GM19043 (cell line): Measurements from ENCODE around the gene PDGFB.

Experiments
- ATAC-seq: cut with Tn5 transposase; IDR thresholded peaks from one replicate; pipeline ENCODE4 v1.9.1; 2021; ENCODE audit warnings: low read depth; ENCODE audit not compliant: unreplicated experiment

PDGFB gene

DNA sequence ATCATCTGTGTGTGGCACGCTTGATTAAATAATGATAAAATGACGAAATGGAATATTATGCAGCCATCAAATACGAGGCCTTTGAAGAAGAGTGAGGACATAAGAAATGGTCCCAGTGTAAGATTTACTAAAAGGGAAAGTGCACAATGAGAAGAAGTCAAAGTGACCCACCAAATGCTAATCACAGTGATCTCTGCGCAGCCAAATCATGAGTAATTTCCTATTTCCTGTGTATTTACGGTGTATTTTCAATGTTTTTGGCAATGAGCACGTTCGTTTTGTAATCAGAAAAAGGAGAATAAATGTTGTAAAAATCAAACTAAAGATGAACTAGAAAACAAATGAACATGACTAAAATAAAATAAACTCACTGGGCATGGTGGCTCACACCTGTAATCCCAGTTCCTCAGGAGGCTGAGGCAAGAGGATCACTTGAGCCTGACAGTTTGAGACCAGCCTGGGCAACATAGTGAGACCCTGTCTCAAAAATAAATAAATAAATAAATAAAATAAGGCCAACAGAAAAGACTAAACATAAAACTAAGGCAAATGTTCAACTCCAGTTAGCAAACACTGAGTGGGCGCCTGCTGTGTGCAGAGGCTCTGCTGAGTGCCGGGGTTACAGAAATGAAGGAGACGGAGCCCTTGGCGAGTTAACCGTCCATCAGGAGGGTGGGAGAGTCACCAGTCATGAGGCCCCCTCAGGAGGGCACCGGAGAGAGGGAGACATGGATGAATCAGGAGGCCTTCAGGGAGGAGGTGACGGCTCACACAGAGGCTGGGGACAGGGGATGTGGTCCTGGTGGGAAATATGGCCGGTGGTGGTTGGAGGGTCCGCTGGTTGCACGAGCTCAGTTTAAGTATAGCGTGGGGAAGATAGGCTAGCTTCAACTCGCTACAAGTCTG is 66.3 kb downstream of the PDGFB start:
- ATAC-seq, result no peak

GRCh38 chr22:39177791-39178190 is 67.0 kb downstream of the PDGFB start:
- no peak for ATAC-seq

GRCh38 chr22:39177456-39177775 is 67.4 kb downstream of the PDGFB start:
- ATAC-seq, result no peak

- ATAC-seq, result no peak
Observed at GRCh38 chr22:39176714-39177455, 67.9 kb downstream of the PDGFB start.

- no peak for ATAC-seq
Observed at GRCh38 chr22:39176143-39176713, 68.6 kb downstream of the PDGFB start.

GRCh38 chr22:39175353-39176142 is 69.2 kb downstream of the PDGFB start:
- ATAC-seq, result no peak

DNA sequence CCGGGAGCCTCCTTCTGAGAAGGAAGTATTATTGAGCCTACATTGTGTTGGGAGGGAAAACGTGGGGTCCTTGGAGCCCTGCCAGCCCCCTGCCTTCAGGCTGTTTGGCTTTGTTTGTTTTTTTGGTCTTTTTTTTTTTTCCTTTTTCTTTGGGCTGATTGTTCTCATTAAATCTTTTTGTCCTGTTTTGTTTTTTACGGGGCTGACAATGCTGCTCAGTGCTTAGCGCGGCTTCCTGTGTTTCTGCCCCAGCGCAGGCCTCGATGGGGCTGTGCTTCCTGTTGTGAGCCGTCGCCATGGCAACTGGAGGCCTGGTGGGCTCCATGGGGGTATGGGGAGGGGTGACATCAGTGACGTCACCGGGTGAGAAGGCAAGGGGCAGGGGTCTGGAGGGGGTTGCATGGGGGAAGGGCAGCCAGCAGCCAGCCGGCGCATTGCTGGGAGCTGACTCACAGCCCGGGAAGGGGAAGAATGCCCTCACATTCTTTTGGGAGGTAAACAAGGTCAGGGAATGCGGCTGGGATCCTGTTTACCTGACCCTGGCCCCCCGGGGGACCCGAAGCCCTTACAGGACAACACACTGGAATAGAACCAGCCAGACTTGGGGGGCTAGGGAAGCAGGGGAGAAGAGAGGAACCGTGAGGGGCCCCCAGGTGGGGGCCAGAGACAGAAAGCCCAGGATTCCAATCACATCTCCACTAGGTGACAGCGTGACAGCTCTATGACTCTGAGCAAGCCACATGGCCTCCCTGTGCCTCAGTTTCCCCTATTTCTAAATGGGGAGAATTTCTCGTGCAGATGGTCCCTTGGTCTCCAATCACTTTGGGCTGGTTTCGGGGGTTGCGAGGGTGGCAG is 70.1 kb downstream of the PDGFB start:
- no peak for ATAC-seq

- no peak for ATAC-seq
Observed at GRCh38 chr22:39173787-39174497, 70.8 kb downstream of the PDGFB start.
